GM12891 (cell line): ENCODE data around the gene ZBTB42.

Experiments
- PAX5 ChIP-seq: IDR thresholded peaks from 2 replicates; pipeline ENCODE4 v1.6.1; 2011; ENCODE audit warnings: low read length, moderate library complexity, mild to moderate bottlenecking; ENCODE audit not compliant: insufficient read depth, severe bottlenecking
- POLR2A ChIP-seq: IDR thresholded peaks from 2 replicates; pipeline ENCODE4 v1.6.1; 2011; ENCODE audit warnings: low read depth, low read length, control low read depth
- POLR2AphosphoS5 ChIP-seq: IDR thresholded peaks from 2 replicates; pipeline ENCODE4 v1.6.1; 2011; ENCODE audit warnings: low read depth, low read length, control low read depth
- POU2F2 ChIP-seq: IDR thresholded peaks from 2 replicates; pipeline ENCODE4 v1.6.1; 2011; ENCODE audit warnings: low read depth, mild to moderate bottlenecking, control low read depth, low read length, moderate library complexity
- SPI1 ChIP-seq: IDR thresholded peaks from 2 replicates; pipeline ENCODE4 v1.6.1; 2011; ENCODE audit warnings: low read depth, low read length, control low read depth
- TAF1 ChIP-seq: IDR thresholded peaks from 2 replicates; pipeline ENCODE4 v1.6.1; 2011; ENCODE audit warnings: low read depth, low read length, control low read depth

GRCh38 chr14:104771374-104771773 lies 29.5 kb upstream of the ZBTB42 start:
- TF ChIP-seq POLR2A (no peak), SPI1 (no peak), POLR2AphosphoS5 (no peak), TAF1 (no peak), PAX5 (no peak), POU2F2 (no peak)
